Measurements from ENCODE around the gene RXRG.

Gene RXRG

GRCh38 chr1:165402517-165403111 lies 42.3 kb downstream of the RXRG start:
- DNase-seq (ENCODE audit: low read depth, low spot score) = no peak
- Histone ChIP-seq H3K9ac (ENCODE audit: insufficient read length, low read depth) (no peak overlapping the region), H3K4me3 (ENCODE audit: insufficient read length, low read depth) (no peak overlapping the region), H3K9me3 (ENCODE audit: insufficient read depth, low read length) (no peaks in the 10 kb centered on the region), H3K27me3 (ENCODE audit: insufficient read depth, insufficient read length) (no peaks in the 10 kb centered on the region), H3K4me1 (ENCODE audit: insufficient read depth, insufficient read length) (peaks cover 3% of the 10 kb centered on the region), H3K36me3 (ENCODE audit: insufficient read depth, insufficient read length, low read length) (no peaks in the 10 kb centered on the region)
- TF ChIP-seq ZNF274 (IDR thresholded peaks at IDR 0.05; ENCODE audit: low read depth, low read length) (no peak), SUZ12 (IDR thresholded peaks at IDR 0.05; ENCODE audit: extremely low read depth, insufficient read depth, insufficient read length) (no peak), YY1 (IDR thresholded peaks at IDR 0.05; ENCODE audit: insufficient read depth, insufficient read length) (no peak)

GRCh38 chr1:165397944-165398343 lies 47.0 kb downstream of the RXRG start:
- peaks cover 2% of the 10 kb centered on the region for H3K27me3 ChIP-seq (ENCODE audit: insufficient read depth, insufficient read length)
- peak; percentile 58 for DNase-seq (ENCODE audit: low read depth, low spot score)
- H3K9me3 ChIP-seq (ENCODE audit: insufficient read depth, low read length) = no peaks in the 10 kb centered on the region
- peaks cover 3% of the 10 kb centered on the region for H3K4me1 ChIP-seq (ENCODE audit: insufficient read depth, insufficient read length)
- H3K4me3 ChIP-seq (ENCODE audit: insufficient read length, low read depth) = no peak overlapping the region
- H3K36me3 ChIP-seq (ENCODE audit: insufficient read depth, insufficient read length, low read length) = no peaks in the 10 kb centered on the region
- H3K9ac ChIP-seq (ENCODE audit: insufficient read length, low read depth) = no peak overlapping the region
- TF ChIP-seq ZNF274 (IDR thresholded peaks at IDR 0.05; ENCODE audit: low read depth, low read length) = no peak
- no peak for TF ChIP-seq YY1 (IDR thresholded peaks at IDR 0.05; ENCODE audit: insufficient read depth, insufficient read length)
- TF ChIP-seq SUZ12 (IDR thresholded peaks at IDR 0.05; ENCODE audit: extremely low read depth, insufficient read depth, insufficient read length) = no peak

- TF ChIP-seq SUZ12 (IDR thresholded peaks at IDR 0.05; ENCODE audit: extremely low read depth, insufficient read depth, insufficient read length) = no peak
- TF ChIP-seq YY1 (IDR thresholded peaks at IDR 0.05; ENCODE audit: insufficient read depth, insufficient read length) = no peak
- no peak for TF ChIP-seq ZNF274 (IDR thresholded peaks at IDR 0.05; ENCODE audit: low read depth, low read length)
- peaks cover 2% of the 10 kb centered on the region for H3K27me3 ChIP-seq (ENCODE audit: insufficient read depth, insufficient read length)
- H3K9me3 ChIP-seq (ENCODE audit: insufficient read depth, low read length) = no peaks in the 10 kb centered on the region
- no peak overlapping the region for H3K9ac ChIP-seq (ENCODE audit: insufficient read length, low read depth)
- H3K4me1 ChIP-seq (ENCODE audit: insufficient read depth, insufficient read length) = peaks cover 3% of the 10 kb centered on the region
- DNase-seq (ENCODE audit: low read depth, low spot score) = no peak
- no peaks in the 10 kb centered on the region for H3K36me3 ChIP-seq (ENCODE audit: insufficient read depth, insufficient read length, low read length)
- no peak overlapping the region for H3K4me3 ChIP-seq (ENCODE audit: insufficient read length, low read depth)
Measured at GRCh38 chr1:165395901-165396300, 49.0 kb downstream of the RXRG start.

- no peak for DNase-seq (ENCODE audit: low read depth, low spot score)
- H3K9ac ChIP-seq (ENCODE audit: insufficient read length, low read depth) = no peak overlapping the region
- TF ChIP-seq YY1 (IDR thresholded peaks at IDR 0.05; ENCODE audit: insufficient read depth, insufficient read length) = no peak
- H3K27me3 ChIP-seq (ENCODE audit: insufficient read depth, insufficient read length) = peaks cover 2% of the 10 kb centered on the region
- no peaks in the 10 kb centered on the region for H3K36me3 ChIP-seq (ENCODE audit: insufficient read depth, insufficient read length, low read length)
- no peaks in the 10 kb centered on the region for H3K9me3 ChIP-seq (ENCODE audit: insufficient read depth, low read length)
- H3K4me1 ChIP-seq (ENCODE audit: insufficient read depth, insufficient read length) = peaks cover 3% of the 10 kb centered on the region
- H3K4me3 ChIP-seq (ENCODE audit: insufficient read length, low read depth) = no peak overlapping the region
Measured at GRCh38 chr1:165395478-165395877, 49.4 kb downstream of the RXRG start.

GRCh38 chr1:165392634-165393571 lies 52.0 kb downstream of the RXRG start:
- Histone ChIP-seq H3K9me3 (ENCODE audit: insufficient read depth, low read length) (no peaks in the 10 kb centered on the region), H3K4me1 (ENCODE audit: insufficient read depth, insufficient read length) (no peaks in the 10 kb centered on the region), H3K9ac (ENCODE audit: insufficient read length, low read depth) (peak overlapping the region; percentile 27), H3K4me3 (ENCODE audit: insufficient read length, low read depth) (peak overlapping the region; percentile 26), H3K36me3 (ENCODE audit: insufficient read depth, insufficient read length, low read length) (no peaks in the 10 kb centered on the region), H3K27me3 (ENCODE audit: insufficient read depth, insufficient read length) (peaks cover 2% of the 10 kb centered on the region)
- no peak for TF ChIP-seq YY1 (IDR thresholded peaks at IDR 0.05; ENCODE audit: insufficient read depth, insufficient read length)
- TF ChIP-seq SUZ12 (IDR thresholded peaks at IDR 0.05; ENCODE audit: extremely low read depth, insufficient read depth, insufficient read length) = no peak
- no peak for TF ChIP-seq ZNF274 (IDR thresholded peaks at IDR 0.05; ENCODE audit: low read depth, low read length)
- DNase-seq (ENCODE audit: low read depth, low spot score) = peak; percentile 75

GRCh38 chr1:165389609-165390008 lies 55.3 kb downstream of the RXRG start:
- Histone ChIP-seq H3K4me3 (ENCODE audit: insufficient read length, low read depth) (no peak overlapping the region), H3K9me3 (ENCODE audit: insufficient read depth, low read length) (no peaks in the 10 kb centered on the region), H3K9ac (ENCODE audit: insufficient read length, low read depth) (no peak overlapping the region), H3K4me1 (ENCODE audit: insufficient read depth, insufficient read length) (no peaks in the 10 kb centered on the region), H3K36me3 (ENCODE audit: insufficient read depth, insufficient read length, low read length) (no peaks in the 10 kb centered on the region), H3K27me3 (ENCODE audit: insufficient read depth, insufficient read length) (peaks cover 5% of the 10 kb centered on the region)
- DNase-seq (ENCODE audit: low read depth, low spot score) = no peak
- no peak for TF ChIP-seq ZNF274 (IDR thresholded peaks at IDR 0.05; ENCODE audit: low read depth, low read length)
- TF ChIP-seq SUZ12 (IDR thresholded peaks at IDR 0.05; ENCODE audit: extremely low read depth, insufficient read depth, insufficient read length) = no peak
- no peak for TF ChIP-seq YY1 (IDR thresholded peaks at IDR 0.05; ENCODE audit: insufficient read depth, insufficient read length)

- Histone ChIP-seq H3K27me3 (ENCODE audit: insufficient read depth, insufficient read length) (peaks cover 5% of the 10 kb centered on the region), H3K36me3 (ENCODE audit: insufficient read depth, insufficient read length, low read length) (no peaks in the 10 kb centered on the region), H3K4me3 (ENCODE audit: insufficient read length, low read depth) (no peak overlapping the region), H3K9ac (ENCODE audit: insufficient read length, low read depth) (no peak overlapping the region), H3K9me3 (ENCODE audit: insufficient read depth, low read length) (no peaks in the 10 kb centered on the region), H3K4me1 (ENCODE audit: insufficient read depth, insufficient read length) (no peaks in the 10 kb centered on the region)
- no peak for TF ChIP-seq YY1 (IDR thresholded peaks at IDR 0.05; ENCODE audit: insufficient read depth, insufficient read length)
- TF ChIP-seq ZNF274 (IDR thresholded peaks at IDR 0.05; ENCODE audit: low read depth, low read length) = no peak
- no peak for TF ChIP-seq SUZ12 (IDR thresholded peaks at IDR 0.05; ENCODE audit: extremely low read depth, insufficient read depth, insufficient read length)
- DNase-seq (ENCODE audit: low read depth, low spot score) = no peak
Measured at GRCh38 chr1:165387961-165388360, 57.0 kb downstream of the RXRG start.
